Stimulated activated CD4-positive, alpha-beta T cell treated with anti-CD3 and anti-CD28 coated beads, Interleukin-1b, Interleukin-23, amount 100 ng/mL, for 1 hour (primary cell): Measurements from ENCODE around the gene STXBP4.
"Not testable (repeated sequence)": the region's sequence is repeated elsewhere in the genome, so short reads cannot be mapped to it uniquely, and the experiment has no call there.

ENCODE experiments used
- DNase-seq, 2 donors: peaks; one replicate each; pipeline ENCODE4 v3.0.0-alpha.2; 2020; ENCODE audit warnings: low read depth in 2 of 2

The STXBP4 gene

DNA sequence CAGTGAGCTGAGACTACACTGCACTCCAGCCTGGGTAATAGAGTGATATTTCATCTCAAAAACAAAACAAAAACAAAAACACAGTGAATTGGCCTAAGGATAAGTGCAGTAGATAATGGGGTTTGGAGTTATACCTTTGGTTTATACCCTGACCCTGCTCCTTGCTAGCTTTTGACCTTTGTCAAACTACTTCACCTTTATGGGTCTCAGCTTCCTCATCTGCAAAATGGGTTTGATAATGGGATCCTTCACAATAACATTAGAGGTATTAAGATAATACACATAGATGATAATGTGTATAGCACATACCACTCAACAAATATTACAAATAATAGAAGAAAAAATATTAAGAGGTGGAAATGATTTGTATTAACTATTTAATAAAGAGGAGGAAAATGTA lies 85.9 kb downstream of the STXBP4 start:
- DNase-seq: no peak

DNA sequence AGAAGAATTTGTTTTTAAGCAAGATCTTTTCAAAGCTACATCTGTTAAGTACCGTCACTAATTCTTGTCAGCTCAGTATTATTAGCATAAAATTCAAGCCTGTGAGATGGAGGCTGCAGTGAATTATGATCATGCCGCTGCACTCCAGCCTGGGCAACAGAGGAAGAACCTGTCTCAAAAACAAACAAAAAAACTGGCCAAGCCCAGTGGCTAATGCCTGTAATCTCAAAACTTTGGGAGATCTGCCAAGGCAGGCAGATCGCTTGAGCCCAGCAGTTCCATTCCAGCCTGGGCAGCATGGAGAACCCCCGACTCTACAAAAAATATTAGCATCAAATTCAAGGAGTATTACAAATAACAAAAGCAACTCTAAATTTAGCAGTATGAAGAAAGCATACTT lies 88.0 kb downstream of the STXBP4 start:
- no peak for DNase-seq

DNA sequence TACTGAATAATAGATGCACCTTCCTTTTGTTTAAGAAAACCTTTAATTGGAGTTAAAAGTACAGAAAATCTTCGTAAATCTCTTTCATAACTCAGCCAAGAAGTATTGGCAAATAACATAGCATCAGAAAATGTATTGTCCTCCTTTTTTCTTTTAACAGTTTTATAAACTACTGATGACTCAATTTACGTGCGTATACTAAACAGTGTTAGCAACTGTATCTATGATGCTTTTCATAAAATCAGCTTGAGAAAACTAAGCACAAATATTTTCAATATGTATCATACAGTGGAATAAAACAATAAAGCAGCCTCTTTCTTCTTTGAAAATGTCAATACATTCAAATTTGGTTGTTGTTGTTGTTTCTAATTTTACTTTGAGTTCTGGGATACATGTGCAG lies 88.6 kb downstream of the STXBP4 start:
- no peak for DNase-seq

DNA sequence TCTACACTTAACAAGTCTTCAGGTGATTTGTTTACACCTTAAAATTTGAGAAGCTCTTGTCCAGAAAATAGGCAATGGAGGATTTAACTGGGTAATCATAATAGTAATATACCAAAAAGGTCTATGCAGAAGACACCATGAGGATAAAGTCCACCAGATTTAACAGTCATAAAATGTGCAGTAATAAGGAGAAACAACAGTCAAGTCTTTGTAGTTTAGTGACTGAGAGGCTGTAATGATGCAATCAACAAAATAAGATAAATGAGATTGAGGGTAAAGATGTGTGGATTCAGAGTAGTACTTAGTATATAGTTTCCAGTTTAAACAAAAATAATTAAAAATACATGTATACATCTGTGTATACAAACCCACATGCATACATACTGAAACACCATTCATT lies 91.2 kb downstream of the STXBP4 start:
- no peak for DNase-seq

DNA sequence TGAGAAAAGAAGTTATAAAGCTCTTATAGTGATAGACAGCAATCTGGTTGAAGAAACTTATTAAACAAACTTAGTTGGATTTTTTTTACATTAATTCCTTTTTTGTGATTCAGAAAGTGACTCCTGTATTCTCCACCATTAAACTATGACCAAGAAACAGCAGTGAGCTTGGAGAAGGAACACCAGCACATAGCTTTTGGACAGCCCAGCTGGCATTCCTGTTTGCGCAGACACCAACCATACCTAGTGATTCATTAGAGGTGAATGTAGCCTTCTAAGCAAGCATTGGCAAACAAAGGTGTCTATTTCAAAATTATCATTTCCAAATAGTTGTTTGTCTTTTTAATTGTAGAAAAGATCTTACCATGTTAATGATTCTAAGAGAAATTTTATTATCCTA lies 94.4 kb downstream of the STXBP4 start:
- no peak for DNase-seq

DNA sequence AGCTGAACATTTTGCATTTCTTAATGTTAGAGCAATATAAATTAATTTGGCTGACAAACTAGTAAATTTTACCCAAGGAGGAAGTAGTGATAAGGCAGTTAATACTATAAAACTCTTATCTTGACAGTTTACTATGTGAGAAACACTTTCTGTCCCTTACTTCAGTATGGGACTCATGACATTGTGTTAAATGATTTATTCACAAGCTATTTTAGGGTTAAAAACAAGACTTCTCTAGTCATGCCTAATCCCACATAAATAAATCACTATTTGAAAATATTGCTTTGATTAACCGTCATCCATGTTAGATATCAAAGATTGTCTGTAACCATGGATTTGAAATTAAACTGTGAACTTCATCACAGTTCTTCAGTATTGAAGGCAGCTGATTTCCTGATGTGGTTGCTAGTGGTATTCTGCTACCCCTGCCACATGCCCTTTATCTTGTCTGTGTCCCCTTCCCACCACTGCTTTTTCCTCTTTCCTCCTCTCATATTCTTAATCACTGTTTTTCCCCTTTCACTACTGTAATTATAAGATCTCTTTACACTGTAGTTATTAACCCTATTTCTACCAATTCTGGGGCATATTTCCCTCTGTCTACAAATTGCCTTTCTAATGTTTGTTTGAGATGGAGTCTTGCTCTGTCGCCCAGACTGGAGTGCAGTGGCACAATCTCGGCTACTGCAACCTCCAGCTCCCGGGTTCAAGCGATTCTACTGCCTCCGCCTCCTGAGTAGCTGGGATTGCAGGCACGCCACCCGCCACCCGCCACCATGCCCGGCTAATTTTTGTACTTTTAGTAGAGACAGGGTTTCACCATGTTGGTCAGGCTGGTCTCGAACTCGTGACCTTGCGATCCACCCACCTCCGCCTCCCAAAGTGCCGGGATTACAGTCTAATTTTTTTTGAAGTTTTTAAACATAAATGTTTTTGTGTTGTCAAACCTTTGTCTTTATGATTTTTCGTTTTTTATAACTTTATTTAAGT lies 95.6 kb downstream of the STXBP4 start:
- DNase-seq: no peak

DNA sequence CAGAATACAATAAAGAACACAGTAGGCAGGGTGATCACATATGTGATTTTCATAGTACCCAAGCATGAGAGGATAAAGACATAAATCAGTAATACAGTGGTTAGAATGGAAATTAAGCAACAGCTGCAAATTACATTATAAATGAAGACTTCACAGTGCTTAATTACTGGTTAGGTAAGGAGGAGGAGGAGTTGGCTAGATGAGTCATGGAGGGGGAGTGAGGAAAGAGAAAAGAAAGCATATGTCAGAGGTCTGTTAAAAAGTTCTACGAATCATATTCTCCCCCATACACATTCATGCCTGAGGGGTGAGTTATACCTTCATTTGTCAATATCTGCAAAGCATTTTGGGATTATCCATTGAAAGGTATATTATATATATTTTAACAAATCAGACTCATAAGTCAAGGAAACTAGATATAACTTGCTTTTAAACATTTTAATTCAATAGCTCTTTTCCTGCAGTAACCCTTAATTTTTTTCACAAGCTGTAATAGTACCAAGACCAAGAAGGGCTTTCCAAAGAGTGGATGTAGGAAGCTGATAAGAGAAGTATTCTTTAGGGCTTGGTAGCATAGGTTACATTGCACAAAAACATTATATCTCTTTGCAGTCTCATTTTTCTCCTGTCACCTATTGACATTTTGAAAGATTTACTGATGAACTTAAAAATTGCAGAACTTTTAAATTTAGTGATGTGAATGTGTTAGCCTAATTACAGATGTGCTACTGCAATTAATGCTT lies 99.3 kb downstream of the STXBP4 start:
- no peak for DNase-seq

DNA sequence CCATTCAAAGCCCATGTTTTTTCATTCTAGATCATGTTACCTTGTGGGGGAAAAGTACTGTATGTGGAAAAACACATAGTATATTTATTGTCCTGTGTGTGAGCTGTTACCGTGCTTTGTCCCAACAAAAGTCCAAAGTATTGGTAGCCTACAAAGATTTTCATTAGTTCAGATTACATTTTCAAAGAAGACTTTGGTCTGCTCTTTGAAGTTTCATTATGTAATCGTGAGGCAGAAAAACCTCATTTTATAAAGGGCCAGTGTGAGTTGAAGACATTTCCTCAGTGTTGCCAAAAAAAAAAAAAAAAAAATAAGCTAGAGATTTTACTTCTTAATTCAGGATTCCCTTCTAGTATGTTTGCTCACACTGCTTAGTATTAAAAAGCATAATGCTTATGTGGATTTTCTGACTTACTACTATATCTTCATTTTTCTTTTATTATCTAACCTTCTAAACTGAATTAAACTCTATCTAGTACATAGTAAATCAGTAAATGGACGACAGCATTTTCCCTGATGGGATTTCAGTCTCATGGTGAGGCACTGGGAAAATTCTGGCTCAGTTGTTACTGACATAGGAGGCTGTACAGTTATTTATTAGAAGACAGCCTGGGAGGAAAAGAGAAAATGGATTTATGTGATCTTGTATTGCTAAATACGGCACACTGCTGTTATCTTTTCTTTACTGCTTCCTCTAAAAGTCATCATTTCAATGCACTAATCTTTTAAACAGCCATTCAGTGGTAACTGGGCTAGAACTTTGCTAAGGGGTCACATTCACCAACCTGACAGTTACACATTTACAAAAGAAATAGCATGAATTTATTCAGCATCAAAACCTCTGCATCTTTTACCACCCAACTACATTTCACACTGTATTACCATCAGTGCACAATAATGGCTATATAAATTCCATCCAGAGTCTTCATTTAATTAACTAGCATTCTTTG lies 100.6 kb downstream of the STXBP4 start:
- DNase-seq: no peak

DNA sequence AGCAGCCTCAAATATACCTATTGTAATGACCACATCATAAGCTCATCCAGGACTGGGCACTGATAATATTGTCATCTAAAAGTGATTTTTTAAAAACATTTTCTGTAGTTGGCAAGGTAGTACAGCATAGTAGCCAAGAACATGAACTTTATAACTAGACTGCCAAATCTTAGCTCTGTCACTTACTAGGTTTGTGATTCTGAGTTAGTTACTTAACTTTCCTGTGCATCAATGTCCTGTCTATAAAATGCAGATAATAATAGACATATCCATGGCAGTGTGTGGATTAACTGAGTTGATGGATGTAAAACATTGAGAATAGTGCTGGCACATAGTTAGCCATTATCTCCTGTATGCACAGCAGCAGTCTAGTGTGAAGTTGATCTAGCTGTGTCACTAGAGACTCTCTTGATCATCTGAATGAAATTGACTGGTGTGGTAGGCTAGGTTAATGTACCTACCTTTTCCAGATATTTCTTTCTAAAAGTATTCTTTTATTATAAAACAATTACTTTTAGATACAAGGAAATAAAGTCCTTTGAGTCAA lies 101.5 kb downstream of the STXBP4 start:
- DNase-seq: no peak

DNA sequence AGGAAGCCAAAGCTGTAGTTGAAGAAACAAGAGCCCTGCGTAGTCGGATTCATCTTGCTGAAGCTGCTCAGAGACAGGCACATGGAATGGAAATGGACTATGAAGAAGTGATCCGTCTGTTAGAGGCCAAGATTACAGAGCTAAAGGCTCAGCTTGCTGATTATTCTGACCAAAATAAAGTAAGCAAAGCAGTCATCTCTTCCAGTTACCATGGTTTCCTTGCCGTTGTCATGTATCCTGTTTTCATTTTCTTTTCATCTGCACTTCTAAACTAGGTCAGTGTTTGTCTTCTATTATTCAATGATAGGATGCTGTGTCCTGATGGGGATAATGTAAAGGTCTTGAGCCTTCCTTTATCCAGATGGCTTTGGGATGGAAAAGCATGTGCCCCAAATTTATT lies 104.3 kb downstream of the STXBP4 start:
- no peak for DNase-seq

DNA sequence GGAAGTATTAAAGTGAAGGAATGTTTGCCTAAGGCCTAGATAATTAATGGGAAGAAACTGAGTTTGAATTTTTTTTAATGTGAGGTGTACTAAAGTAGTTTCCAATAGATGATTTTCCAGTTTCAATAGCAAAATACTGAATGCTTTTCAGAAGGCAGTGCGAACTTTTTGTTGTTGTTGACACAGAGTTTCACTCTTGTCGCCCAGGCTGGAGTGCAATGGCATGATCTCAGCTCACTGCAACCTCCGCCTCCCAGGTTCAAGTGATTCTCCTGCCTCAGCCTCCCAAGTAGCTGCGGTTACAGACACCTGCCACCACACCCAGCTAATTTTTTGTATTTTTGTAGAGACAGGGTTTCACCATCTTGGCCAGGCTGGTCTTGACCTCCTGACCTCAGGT lies 104.9 kb downstream of the STXBP4 start:
- DNase-seq: not testable (repeated sequence)

DNA sequence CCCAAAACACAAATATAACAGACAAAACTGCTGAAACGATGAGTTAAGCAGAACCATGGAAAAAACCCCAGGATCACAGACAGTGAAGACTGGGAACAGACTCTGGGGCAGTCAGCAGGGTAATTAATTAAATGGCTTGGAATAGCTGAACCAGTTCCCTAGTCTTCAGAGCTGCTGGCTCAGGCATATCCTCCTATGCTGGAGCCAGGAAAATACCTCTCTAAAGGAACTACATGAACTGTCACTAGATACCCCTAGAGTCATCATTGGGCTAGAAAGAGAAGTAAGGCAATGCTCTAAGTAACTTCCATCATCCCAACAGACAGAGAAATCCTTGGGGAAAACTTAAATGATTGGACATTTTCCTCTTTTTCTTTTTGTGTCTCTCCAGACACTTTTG lies 113.0 kb downstream of the STXBP4 start:
- DNase-seq: no peak

DNA sequence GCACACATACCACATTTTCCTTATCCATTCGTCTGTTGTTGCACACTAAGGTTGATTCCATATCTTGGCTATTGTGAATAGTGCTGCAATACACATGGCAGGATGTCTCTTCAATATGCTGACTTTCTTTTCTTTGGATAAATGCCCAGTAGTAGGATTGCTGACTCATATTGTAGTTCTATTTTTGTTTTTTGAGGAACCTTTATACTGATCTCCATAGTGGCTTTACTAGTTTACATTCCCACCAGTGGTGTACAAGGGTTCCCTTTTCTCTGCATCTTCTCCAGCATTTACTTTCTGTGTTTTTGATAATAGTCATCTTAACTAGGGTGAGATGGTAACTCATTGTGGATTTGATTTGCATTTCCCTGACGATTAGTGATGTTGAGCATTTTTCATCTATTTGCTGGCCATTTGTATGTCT lies 118.1 kb downstream of the STXBP4 start:
- no peak for DNase-seq

DNA sequence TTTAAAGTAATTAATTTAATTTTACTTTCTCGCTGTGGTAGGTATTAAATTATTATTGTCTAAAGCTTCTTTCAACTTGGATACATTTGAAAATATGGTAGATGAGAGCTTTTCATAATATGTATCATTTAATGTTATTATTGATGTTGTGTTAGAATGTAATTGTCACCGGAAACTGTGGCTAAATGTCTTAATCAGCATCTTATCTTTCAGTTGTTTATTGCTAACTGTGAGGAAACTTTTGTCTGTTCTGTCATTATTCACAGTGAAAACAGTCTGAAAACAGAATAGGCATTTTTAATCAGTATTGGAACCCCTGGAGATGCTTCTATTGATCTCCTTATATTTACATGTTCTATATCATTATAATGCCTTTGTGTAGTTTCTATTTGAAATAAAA lies 120.7 kb downstream of the STXBP4 start:
- DNase-seq: no peak

DNA sequence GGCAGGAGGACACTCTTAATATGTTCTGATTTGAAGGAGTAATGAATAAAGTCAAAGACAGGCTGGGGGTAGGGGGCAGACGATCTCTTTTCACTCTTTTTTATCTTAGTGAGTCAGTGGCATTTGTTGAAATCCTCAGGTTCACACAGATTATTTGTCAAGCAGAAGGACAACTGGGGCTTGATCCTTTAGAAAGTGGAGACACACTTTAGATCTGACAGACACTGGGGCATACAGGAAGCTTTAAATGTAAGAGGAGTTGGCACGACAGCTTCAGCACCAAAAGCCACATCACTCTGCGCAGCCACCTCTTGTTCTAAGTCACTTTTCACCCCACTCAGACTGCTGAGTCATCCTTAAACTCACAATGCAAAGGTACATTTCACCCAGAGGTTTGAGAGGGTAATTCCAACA lies 121.5 kb downstream of the STXBP4 start:
- no peak for DNase-seq

DNA sequence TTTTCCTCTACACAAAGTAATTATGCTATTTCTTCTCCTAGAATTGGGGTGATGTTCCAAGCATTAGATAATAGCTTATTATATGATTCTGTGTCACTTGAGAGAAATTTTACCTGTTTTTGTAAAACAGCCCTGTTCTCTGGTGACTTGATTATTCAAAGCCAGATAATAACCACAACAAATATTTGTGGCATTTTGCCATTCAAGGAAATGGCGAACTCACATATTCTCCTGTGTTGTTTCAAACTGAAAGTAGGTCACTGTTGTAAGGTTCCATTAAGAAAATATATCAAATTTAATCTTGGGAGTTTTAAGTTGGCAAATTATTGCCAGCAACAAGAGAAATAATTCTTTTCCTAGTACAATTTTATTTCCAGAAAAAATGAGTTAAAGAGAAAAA lies 124.8 kb downstream of the STXBP4 start:
- DNase-seq: no peak

DNA sequence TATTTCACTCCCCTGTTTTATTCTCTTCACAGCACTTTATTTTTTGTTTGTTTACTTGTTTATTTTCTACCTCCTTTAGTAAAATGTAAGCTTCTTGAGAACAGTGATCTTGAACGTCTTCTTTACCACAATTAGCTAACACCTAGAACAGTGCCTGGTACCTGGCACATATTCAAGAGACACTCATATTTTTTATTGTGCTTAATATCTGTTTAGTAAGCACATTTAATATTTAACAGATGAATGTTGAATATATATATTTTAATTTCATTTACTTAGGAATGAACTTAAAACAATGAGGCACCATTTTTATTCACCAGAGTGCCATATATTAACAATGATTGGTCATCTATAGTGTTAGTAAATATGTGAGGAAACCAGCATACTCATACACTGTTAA lies 130.2 kb downstream of the STXBP4 start:
- no peak for DNase-seq

DNA sequence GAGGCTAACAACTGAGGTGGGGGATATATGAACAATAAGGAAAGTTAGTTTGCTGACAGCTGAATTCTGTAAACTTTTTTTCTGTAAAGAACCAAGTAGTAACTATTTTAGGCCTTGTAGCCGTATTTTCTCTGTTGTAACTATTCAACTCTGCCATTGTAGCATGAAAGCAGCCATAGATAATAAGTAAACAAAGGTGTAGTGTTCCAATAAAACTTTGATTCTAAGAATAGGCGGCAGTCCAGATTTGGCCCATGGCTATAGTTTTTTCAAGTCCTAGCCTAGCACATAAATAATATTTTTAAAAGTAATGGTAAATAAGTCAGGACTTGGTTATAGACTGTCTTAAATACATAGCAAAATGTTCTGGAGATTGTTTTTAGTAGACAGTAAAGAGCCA lies 142.0 kb downstream of the STXBP4 start:
- no peak for DNase-seq

DNA sequence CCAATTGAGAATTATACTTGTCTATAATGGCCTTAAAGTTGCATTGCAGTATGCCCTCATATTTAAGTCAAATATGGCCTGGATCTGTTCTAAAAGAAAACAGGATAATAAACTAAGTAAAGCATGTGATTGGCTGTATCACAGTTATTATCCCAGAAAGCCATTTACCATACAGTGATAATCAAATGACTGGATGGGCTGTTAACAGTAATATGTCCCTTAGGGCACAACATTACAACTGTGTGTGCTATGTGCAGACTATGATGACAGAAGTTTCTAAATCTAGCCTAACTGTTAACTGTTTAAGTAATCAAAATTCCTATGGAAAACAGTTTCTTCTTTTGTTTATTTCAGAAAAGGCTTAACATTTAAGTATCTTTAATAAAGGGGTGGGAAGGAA lies 145.7 kb downstream of the STXBP4 start:
- no peak for DNase-seq

DNA sequence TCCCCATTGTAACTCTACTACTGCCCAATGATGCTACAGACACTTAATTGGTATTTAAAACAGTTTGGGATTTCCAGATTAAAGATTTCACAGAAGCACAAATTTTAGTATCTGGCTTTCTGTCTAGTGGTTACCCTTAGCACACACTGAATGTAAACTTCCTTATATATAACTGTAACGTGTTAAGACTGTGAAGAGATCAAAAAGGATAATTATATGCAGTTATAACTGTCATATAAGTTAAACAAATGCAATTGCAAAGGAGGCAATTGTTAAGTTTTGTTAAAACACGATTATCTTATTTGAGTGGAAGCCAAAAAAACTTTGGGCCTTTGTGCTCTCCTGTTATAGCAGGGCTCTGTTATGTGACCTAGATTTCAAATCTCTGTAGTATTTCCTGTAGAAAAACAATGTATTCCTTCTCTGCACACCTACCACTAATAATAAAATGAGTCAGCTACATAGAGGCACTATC lies 147.9 kb downstream of the STXBP4 start:
- no peak for DNase-seq

DNA sequence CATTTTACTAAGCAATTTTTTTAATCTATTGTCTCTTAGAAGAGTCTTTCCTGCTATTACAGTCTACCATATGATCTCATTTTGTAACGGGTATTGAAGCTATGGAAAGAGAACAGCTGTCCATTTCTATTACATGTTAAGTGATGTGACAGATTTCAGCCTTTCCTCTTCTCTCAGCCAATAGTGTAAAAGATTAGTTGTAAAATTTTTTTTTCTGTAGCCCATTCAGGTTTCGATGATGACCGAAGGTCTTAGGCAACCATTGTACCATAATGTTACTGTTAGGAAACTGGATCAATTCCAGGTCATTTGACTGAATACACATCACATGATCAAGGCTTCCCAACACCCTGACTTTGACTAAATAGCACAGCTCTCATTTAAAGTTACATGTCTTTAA lies 148.6 kb downstream of the STXBP4 start:
- DNase-seq: no peak
